ENCODE data around the gene OTX1. TPM values are rescaled to one million over a fixed set of nuclear protein-coding genes. Genes with fewer than 3 reads are reported as not detected.

Gene OTX1
- total and polyA plus RNA-seq, 10 of the 15 experiments (the other 5 are each of a cell fraction or from before 2014, with no cell fraction given) = 0.04 to 0.67 (median 0.23) TPM; not detected in 2

DNA sequence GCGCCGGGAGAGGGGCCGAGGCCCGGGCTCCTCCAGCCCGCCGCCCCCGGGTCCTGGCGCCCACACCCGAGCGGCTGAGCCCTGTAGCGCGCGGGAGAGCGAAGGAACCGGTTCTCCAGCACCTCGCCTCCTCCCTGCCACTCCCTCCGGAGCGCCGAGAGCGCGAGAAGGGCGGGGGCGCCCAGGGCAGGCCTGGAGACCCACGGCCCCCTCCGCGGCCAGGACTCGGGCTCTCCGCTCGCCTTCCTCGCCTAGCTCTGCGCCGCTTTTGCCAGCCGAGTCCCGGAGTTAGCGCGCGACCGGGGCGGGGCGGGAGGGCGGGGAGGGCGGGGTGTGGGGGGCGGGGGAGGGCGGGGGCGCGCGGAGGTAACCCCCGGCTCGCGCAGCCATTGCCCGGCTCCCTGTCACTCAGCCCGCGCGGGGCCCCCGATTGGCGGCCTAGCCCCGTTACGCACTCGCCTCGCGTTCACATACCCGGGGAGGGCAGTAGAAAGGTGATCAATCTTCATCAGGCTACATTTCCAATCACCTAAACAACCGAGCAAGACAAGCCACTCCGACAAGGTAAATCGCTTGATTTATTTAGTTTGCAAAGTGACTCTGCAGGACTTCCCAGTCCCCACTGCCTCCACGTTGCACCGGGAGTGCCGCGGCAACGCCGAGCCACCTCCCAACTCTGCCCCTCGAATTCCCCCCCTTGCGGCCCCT, at the start of gene OTX1 (continued):
- TF ChIP-seq, protein P1, sequence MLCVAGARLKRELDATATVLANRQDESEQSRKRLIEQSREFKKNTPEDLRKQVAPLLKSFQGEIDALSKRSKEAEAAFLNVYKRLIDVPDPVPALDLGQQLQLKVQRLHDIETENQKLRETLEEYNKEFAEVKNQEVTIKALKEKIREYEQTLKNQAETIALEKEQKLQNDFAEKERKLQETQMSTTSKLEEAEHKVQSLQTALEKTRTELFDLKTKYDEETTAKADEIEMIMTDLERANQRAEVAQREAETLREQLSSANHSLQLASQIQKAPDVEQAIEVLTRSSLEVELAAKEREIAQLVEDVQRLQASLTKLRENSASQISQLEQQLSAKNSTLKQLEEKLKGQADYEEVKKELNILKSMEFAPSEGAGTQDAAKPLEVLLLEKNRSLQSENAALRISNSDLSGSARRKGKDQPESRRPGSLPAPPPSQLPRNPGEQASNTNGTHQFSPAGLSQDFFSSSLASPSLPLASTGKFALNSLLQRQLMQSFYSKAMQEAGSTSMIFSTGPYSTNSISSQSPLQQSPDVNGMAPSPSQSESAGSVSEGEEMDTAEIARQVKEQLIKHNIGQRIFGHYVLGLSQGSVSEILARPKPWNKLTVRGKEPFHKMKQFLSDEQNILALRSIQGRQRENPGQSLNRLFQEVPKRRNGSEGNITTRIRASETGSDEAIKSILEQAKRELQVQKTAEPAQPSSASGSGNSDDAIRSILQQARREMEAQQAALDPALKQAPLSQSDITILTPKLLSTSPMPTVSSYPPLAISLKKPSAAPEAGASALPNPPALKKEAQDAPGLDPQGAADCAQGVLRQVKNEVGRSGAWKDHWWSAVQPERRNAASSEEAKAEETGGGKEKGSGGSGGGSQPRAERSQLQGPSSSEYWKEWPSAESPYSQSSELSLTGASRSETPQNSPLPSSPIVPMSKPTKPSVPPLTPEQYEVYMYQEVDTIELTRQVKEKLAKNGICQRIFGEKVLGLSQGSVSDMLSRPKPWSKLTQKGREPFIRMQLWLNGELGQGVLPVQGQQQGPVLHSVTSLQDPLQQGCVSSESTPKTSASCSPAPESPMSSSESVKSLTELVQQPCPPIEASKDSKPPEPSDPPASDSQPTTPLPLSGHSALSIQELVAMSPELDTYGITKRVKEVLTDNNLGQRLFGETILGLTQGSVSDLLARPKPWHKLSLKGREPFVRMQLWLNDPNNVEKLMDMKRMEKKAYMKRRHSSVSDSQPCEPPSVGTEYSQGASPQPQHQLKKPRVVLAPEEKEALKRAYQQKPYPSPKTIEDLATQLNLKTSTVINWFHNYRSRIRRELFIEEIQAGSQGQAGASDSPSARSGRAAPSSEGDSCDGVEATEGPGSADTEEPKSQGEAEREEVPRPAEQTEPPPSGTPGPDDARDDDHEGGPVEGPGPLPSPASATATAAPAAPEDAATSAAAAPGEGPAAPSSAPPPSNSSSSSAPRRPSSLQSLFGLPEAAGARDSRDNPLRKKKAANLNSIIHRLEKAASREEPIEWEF (IDR thresholded peaks at IDR 0.05; ENCODE audit: insufficient replicate concordance, low read depth, low read length) = peak; percentile 16
- no peak for TF ChIP-seq TBL1XR1 (IDR thresholded peaks at IDR 0.05; ENCODE audit: low read depth, low read length)
- no peak for TF ChIP-seq ZNF274 (IDR thresholded peaks at IDR 0.05; ENCODE audit: insufficient read depth, insufficient read length)
- TF ChIP-seq, protein P2, sequence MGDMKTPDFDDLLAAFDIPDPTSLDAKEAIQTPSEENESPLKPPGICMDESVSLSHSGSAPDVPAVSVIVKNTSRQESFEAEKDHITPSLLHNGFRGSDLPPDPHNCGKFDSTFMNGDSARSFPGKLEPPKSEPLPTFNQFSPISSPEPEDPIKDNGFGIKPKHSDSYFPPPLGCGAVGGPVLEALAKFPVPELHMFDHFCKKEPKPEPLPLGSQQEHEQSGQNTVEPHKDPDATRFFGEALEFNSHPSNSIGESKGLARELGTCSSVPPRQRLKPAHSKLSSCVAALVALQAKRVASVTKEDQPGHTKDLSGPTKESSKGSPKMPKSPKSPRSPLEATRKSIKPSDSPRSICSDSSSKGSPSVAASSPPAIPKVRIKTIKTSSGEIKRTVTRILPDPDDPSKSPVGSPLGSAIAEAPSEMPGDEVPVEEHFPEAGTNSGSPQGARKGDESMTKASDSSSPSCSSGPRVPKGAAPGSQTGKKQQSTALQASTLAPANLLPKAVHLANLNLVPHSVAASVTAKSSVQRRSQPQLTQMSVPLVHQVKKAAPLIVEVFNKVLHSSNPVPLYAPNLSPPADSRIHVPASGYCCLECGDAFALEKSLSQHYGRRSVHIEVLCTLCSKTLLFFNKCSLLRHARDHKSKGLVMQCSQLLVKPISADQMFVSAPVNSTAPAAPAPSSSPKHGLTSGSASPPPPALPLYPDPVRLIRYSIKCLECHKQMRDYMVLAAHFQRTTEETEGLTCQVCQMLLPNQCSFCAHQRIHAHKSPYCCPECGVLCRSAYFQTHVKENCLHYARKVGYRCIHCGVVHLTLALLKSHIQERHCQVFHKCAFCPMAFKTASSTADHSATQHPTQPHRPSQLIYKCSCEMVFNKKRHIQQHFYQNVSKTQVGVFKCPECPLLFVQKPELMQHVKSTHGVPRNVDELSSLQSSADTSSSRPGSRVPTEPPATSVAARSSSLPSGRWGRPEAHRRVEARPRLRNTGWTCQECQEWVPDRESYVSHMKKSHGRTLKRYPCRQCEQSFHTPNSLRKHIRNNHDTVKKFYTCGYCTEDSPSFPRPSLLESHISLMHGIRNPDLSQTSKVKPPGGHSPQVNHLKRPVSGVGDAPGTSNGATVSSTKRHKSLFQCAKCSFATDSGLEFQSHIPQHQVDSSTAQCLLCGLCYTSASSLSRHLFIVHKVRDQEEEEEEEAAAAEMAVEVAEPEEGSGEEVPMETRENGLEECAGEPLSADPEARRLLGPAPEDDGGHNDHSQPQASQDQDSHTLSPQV (IDR thresholded peaks at IDR 0.05) = no peak
- no peak for TF ChIP-seq POU2F2 (IDR thresholded peaks at IDR 0.05; ENCODE audit: borderline replicate concordance, low read depth, low read length)
- TF ChIP-seq EP300 (IDR thresholded peaks at IDR 0.05; ENCODE audit: borderline replicate concordance in 1 of 2, control insufficient read depth in 1 of 2, low read depth in 2 of 2, low read length in 2 of 2) = no peak
- no peak for TF ChIP-seq BRCA1 (IDR thresholded peaks at IDR 0.05; ENCODE audit: low read depth, low read length)
- TF ChIP-seq, protein P3, sequence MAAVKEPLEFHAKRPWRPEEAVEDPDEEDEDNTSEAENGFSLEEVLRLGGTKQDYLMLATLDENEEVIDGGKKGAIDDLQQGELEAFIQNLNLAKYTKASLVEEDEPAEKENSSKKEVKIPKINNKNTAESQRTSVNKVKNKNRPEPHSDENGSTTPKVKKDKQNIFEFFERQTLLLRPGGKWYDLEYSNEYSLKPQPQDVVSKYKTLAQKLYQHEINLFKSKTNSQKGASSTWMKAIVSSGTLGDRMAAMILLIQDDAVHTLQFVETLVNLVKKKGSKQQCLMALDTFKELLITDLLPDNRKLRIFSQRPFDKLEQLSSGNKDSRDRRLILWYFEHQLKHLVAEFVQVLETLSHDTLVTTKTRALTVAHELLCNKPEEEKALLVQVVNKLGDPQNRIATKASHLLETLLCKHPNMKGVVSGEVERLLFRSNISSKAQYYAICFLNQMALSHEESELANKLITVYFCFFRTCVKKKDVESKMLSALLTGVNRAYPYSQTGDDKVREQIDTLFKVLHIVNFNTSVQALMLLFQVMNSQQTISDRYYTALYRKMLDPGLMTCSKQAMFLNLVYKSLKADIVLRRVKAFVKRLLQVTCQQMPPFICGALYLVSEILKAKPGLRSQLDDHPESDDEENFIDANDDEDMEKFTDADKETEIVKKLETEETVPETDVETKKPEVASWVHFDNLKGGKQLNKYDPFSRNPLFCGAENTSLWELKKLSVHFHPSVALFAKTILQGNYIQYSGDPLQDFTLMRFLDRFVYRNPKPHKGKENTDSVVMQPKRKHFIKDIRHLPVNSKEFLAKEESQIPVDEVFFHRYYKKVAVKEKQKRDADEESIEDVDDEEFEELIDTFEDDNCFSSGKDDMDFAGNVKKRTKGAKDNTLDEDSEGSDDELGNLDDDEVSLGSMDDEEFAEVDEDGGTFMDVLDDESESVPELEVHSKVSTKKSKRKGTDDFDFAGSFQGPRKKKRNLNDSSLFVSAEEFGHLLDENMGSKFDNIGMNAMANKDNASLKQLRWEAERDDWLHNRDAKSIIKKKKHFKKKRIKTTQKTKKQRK (IDR thresholded peaks at IDR 0.05; ENCODE audit: low read depth, low read length) = no peak
- TF ChIP-seq RAD21 (IDR thresholded peaks at IDR 0.05; ENCODE audit: insufficient read depth, low read depth, low read length) = no peak
- TF ChIP-seq WRNIP1 (IDR thresholded peaks at IDR 0.05; ENCODE audit: borderline replicate concordance, low read depth, low read length) = no peak
- TF ChIP-seq MXI1 (IDR thresholded peaks at IDR 0.05; ENCODE audit: low read depth, low read length) = no peak
